ENCODE data around the gene AVPI1. TPM values are rescaled to one million over a fixed set of nuclear protein-coding genes. Genes with fewer than 3 reads are reported as not detected.
"Not testable (repeated sequence)": the region's sequence is repeated elsewhere in the genome, so short reads cannot be mapped to it uniquely, and the experiment has no call there.

Gene AVPI1
- total RNA-seq, 1 donor from 2014 or later, result 7.5 TPM

DNA sequence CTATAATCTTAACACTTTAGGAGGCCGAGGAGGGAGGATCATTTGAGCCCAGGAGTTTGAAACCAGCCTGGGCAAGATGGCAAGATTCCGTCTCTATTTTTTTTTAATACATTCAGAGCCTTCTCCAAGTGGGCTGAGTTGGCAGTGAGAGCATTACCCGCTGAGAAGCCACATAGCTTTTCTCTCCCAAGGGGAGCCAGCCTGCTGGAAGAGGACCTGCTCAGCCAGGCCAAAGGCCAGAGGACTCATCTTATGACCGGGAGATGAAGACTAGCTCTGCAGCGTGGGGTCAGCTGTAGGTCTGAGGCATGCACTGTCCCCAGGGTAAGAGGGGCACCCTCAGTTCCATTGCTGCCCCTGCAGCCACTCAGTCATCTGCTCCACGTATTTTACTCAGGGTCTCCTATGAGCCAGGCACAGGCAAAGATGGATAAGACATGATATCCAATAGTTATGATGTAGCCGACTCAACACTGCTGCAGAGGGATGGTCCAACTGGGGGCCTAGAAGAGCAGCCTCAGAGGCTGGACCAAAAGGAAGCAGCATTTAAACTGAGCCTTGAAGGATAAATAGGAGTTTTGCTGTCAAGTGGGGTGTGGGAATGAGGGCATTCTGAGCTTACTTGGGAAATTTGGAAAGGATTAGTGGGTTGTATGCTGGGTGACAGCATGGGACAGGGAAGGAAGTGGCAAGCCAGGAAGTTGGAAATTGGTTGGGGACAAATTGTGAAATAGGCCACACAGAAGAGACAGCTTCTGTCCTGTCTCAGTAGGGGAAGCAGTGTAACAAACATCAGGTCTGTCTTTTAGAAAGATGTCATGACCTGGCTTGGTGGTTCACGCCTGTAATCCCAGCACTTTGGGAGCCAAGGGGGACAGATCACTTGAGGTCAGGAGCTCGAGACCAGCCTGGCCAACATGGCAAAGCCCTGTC lies 24.9 kb upstream of the AVPI1 start:
- no peak for DNase-seq (ENCODE audit: low read depth)

DNA sequence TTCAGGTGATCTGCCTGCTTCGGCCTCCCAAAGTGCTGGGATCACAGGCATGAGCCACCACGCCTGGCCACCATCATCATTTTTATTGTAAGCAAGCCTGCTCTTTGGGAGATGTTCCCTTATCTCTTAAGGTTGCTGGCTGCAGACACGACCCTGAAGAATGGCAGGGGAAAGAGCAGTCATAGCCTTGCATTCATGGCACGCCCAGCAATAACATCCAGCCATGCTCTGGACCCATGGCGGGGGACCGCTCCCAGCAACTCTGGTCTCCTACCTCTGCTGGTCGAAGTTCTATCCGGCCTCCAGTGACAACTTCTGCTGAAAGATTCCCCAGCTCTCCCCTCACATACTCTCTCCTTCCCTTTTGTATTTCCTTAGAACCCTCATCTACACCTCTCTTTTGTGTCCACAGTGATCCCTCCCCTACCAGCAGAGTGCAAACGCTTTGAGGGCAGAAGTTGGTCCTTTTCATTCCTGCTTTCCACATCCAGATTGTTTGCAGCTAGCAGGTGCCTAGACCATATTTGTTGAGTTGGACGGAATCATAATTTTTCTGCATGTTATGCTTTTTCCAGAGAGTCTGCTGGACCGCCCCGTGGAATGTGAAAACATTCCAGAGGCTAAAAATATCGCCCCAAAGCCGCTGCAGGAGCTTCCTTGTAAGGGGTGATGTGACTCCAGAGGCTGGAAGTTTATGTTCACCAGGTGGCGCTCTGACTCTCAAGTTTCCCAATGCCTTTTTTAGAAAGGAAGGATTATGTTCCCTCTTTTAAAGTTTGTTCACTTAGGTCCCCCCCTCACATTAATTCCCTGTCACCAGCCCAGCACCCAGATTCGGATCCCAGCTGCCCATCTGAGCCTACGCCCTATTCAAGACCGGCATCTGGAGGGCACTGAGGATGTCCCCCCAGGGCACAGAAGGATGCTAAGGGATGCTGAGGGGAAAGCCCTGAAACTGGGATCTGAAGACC lies 22.2 kb upstream of the AVPI1 start:
- DNase-seq (ENCODE audit: low read depth), result peak; percentile 58

DNA sequence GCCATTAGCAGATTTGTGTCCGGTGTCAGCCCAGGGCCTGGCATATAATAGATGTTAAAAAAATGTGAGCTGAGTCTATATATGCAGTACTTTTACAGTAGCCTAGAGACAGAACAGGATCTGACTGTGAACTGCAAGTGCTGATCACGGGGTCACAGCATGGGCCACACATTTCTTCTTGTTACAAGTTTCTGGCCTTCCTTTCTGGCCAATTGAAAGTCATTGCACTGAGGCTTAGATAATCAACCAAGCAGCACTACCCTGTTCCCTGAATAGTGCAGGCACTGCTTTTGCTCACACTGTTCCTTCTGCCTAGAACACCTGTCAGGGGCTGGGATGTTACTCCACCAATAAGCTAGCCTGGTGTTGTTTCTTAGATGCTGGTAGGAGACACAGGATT lies 21.1 kb upstream of the AVPI1 start:
- no peak for DNase-seq (ENCODE audit: low read depth)

DNA sequence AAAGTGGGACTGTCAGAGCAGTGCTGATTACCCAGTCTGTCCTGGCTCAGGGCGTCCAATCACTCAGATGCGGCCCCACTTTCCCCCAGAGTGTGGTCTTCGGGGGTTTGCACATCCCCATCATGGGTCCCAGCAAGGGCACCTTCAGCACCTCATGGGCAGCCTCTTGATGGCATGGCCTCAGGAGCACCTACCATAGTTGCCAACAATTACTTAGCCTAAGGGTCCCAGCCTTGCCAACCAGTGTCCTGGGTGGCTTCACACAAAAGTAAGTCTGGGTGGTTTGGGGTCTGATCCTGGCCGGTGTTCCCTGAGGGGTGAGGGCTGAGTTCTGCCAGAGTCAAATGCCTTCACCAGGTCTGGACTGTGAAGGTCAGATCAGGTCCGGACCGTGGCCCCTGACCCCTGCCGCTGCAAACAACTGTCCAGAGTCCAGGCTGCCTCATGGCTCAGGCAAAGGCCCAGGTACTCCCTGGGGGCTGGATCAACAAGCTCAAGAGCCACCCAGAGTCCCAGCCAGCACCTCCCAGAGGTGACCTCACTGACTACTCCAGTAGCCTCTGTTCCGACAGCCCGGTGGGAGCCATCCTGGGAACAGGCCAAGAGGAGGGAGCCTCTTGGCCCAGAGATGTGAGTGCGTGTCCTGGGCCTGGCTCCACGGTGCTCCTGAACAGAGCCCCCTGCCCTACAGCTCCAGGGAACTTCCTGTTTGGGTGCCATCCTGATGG lies 20.3 kb upstream of the AVPI1 start:
- no peak for DNase-seq (ENCODE audit: low read depth)

DNA sequence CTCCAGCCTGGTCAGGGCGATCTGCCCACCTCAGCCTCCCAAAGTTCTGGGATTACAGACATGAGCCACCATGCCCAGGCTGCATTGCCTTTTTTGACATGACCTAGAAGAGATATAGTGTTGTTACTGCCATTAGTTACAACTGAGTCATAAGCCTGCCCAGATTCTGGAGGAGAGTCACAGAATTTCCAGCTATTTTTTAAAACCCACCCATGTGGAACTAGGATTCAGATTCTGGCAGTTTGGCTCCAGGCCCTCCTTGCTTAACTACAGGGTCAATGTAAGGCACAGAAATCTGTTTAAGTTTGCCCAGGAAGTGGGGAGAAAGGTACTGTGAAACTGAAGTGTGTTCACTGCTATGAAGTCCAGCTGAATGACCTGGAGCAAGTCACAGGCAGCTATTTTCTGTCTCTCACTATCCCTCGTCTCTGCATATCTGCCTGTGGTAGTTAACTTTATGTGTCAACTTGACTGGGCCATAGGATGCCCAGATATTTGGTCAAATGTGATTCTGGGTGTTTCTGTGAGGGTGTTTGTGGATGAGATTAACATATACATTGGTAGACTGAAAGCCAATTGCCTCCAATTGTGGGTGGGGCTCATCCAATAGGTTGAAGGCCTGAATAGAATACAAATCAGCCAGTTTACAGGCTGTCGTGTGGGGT lies 18.1 kb upstream of the AVPI1 start:
- peak; percentile 82 for DNase-seq (ENCODE audit: low read depth)

DNA sequence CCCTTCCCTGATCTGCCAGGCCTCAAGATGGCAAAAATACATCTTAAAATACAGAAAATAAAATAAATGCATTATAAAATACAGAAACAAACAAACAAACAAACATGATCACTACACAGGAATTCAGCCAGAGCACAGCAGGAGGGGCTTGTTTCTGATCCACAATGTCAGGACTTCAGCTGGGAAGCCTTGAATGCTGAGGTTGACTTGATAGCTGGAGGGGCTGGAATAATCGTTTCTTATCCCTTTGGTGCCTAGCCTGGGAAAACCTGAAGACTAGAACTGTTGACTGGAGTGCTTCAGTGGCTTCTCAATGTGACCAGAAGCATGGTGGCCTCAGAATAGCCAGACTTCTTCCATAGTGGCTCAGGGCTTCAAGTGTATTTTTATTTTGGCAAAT lies 17.3 kb upstream of the AVPI1 start:
- no peak for DNase-seq (ENCODE audit: low read depth)

DNA sequence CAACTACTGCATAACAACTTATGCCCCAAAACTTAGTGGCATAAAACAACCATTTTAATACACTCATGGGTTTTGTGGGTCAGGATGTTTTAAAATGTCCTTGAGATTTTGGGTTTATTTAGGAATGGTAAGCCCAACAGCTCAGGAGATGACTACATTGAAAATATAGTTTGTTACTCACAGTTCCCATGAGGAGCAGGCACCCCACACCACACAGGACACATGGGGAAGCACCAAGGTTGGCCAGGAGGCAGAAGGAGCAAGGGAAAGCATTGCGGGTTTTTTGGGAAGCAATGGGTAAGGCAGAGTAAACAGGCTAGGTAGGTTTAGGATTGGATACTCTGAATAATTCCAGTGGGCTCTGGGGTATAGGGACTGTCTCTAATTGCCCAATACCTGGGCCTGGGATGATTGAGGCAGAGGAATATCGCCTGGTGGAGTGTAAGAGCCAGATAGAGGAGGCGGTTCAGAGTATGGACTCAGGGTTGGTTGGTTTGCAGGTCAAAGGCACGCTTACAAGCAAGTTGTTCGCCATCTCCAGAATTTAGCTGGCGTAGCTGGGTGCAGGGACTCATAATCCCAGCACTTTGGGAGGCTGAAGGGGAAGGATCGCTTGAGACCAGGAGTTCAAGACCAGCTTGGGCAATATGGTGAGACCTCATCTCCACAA lies 16.5 kb upstream of the AVPI1 start:
- no peak for DNase-seq (ENCODE audit: low read depth)

DNA sequence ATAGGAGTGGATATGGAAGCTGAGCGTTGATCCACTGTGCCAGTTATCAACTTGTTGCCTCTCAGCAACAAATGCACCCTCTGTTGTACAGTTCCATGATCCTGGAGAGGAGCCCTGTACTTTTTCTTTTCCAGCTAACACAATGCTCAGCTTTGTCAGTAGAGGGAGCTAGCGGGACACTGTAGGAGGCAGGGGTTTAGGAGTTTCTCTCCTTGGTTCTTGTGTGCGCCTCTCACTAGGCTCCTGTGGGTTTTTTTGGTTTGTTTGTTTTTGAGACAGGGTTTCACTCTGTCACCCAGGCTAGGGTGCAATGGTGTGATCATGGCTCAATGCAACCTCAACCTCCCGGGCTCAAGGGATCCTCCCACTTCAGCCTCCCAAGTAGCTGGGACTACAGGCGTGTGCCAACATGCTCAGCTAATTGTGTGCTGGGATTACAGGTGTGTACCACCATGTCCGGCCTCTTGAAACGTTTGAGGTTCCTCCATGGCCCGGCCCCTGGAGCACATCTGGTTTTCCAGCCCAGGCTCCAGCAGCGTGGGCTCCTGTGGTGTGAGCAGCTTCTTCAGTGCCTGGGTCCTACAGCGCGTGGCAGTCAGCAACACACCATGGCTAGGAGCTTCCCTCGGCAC lies 14.5 kb upstream of the AVPI1 start:
- peak; percentile 70 for DNase-seq (ENCODE audit: low read depth)

DNA sequence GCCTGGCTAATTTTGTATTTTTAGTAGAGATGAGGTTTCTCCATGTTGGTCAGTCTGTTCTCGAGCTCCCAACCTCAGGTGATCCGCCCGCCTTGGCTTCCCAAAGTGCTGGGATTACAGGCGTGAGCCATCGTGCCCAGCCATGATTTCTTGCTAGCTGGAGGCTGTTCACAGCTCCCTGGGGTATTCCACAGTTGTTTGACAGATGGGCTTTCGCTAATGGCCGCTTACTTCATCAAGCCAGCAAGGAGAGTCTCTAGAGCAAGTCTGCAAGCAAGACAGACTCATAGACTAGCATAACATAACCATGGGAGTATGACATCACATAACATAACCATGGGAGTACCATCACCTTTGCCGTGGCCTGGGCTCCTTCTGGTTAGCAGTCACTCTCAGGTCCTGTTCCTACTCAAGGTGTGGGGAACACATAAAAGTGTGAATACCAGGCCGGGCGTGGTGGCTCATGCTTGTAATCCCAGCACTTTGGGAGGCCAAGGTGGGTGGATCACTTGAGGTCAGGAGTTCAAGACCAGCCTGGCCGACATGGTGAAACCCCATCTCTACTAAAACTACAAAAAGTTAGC lies 11.1 kb upstream of the AVPI1 start:
- DNase-seq (ENCODE audit: low read depth), result not testable (repeated sequence)

DNA sequence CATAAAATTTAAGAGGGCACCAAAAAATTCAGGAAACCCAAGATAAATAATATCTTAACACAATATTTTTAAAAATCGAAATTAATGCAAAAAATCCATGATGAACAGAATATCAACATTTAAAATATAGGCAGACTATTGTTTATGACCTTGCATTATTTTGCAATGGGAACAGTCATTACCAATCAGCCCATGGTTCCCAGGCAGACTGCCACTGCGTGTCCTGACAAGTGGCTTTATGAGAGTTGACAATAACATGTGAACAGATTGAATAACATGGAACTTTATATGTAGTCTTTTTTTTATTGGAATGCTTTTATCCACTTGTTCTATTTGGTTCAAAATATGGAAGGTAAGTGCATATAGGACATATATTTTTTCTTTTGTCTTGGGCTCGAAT lies 3.1 kb upstream of the AVPI1 start:
- DNase-seq (ENCODE audit: low read depth), result no peak

DNA sequence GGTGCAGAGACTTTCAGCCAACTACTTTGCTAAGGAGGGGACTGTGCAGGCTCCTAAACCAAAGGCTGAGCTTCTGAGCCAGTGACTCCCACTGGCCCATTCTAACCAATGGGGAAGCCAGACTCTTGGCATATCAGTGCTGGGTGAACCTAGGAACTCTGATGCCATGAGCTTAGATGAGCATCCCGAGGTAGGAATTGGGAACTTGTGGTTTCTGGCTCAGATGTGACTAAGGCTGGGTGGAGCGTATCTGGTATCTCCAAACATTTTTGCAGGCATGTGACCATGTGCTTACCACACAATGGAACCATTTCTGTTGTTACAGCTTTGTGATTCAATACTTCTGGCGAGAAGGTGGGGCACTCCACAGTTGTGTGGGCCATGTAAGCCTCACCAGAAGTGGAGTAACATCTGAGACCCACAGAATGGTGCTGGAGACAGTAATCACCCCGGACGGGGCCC lies 2.5 kb upstream of the AVPI1 start:
- DNase-seq (ENCODE audit: low read depth), result peak; percentile 96

DNA sequence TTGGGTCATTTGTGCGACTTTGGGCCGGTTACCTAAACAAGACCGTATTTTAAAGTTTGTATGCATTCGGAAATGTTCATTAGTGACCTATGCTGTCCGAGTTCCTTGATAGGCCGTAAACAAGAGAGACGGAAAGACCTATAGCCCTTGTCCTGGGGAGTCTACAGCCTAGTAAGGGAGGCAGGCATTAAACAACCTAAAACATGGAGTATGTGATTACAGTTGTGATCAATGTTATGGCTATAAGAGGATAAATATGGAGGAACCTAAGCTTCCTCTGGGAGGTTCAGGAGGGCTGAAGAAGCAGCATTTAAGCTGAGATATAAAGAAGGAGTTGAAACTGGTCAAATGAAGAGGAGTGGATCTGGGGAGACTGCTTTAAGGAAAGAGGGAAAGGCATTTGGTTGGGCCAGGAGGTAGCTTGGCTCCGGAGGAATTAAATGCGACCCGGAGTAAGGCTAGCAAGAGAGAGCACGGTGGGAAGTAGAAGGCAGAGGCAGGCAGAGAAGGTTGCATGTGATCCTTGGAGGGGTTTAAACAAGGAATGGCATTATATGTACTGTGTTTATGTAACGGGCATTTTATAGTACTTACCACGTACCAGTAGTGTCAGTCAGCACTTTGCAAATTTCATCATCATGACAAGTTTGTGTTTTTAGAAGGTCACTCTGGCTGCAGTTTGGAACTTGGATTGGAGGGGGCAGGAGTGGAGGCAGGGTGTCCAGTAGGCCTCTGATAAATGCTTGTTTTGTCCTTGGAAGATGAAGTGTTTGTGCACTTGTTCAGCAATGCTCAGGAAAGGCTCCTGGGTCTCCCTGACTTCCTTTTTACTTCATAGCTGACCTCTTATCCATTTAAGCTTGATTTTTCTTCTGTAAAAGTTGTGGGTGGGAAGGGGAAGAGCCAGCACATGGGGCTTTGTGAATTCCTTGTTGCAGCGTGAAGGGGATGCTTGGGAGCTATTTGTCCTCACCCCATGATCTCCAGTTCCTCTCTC lies 1.0 kb upstream of the AVPI1 start:
- peak; percentile 59 for DNase-seq (ENCODE audit: low read depth)

DNA sequence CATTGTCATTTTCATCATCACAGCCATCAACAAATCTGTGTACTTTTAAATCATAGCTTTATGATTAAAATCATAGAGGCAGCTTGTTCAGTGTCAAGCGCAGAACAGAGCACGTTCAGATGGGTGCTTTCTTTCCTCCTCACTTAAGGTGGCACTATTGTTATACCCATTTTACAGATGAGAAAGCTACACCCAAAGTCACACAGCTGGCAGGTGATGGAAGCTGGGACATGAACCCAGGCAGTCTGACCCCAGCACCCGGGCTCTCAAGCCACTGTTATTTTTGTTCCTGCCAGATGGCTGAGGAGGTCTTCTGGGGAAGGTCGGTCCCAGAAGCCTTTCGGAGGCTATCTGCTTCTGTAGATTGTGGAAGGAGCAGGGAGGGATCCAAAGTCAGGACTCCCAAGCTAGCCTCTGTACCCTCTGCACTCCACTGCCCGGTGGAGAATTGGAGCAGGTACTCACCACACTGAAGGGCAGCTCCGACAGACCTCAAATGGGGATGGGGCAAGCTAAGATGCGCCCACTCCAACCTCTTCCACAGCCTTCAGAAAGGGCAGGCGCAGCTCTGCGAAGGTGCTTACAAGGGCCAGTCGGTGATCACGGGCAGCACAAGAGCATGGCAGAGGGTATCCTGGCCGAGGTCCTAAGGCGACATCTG lies 610 bp downstream of the AVPI1 start:
- no peak for DNase-seq (ENCODE audit: low read depth)

DNA sequence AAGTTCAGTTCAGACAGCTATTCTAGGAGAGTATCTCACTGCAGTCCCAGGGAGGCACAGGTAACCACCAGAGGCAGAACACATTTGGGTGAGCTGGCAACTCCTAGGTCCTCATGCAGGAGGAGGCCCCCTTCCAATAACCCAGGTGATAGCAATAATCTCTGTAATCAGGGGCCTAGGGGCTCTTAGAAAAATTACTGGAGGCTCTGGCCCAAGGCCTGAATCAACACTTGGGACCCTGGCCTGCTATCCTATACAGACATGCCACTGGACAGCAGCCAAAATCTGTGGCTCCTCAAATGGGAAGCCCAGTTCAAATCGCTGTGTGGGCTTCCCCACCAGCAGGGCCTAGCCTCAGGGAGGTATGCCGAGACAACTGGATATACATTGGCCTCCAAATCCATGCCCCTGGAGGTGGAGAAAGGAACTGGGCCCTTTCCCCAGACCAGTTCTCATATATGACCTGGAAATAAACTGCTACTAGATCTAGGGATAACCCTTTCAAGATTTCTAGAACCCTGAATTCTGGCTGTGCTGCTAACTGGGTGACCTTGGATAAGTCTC lies 1.6 kb downstream of the AVPI1 start:
- no peak for DNase-seq (ENCODE audit: low read depth)

DNA sequence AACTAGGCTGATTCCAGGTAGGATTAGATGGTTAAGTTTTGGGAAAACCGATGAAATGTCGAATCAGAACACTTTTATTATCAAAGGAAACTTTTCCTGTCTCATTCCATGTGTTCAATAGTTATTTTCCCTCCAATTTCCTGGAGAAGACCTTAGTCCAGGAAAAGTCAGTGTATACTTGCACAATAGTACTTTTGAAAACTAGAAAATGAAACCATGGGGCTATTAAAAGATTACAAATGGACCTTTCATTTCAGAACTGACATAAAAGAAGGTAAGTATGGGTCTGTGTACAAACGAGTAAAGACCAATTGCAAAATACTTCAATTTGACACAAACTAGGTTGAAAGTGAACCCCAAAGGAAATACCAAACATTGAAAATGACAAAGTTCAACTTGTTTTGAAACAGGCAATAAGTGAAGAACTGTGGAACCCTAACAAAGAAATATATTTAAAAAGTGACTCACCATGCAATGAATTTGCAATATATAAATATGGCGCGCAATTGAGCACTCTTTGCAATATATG lies 2.1 kb downstream of the AVPI1 start:
- no peak for DNase-seq (ENCODE audit: low read depth)

DNA sequence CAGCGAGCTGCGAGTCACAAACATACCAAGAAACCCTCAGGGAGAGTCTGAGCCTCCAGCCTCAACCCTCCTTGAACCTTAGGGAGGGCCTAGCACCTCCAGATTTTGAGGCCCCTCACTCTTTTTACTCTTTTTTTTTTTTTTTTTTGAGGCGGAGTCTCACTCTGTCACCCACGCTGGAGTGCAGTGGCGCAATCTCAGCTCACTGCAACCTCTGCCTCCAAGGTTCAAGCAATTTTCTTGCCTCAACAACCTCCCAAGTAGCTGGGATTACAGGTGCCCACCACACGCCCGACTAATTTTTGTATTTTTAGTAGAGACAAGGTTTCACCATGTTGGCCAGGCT lies 2.7 kb downstream of the AVPI1 start:
- DNase-seq (ENCODE audit: low read depth), result not testable (repeated sequence)

DNA sequence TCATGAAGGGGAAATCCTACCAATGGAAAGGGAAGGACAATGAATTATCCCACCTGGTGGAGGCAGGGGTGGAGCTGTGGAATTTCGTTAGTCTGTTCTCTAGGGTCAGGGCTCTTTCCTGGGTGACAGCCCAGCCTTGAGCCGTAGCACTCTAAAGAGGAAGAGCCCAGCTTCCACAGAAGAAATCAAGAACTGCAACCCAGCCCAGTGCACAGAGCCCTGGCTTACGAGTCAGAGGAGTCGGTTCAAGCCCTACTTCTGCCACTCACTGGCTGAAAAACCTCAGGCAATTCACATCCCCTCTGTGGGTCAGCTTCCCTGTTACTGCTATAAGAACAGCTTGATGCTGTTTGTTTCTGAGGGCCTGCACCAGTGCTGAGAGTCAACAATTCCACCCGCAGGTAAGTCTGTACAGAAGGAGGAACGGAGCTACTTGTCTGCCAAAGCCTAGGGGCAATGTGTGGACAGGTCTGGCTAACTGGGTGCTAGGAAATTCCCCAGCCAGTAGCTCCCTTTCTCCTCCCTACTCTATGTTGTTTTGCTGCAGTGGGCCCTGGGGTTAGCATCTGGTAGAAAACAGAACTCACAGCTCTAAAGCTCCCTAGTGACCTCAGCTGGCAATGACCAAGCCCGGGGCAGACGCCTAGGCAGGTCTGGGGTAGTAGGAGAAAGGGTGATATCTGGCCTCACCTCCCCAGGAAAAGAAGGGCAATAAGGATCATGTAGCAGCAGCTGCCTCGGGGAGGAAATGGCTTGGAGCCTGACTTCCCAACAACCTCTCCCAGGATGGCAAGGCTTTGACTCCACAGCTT lies 3.3 kb downstream of the AVPI1 start:
- peak; percentile 68 for DNase-seq (ENCODE audit: low read depth)
